Gastroesophageal sphincter (tissue), 3 donors: ENCODE measurements around the gene PTDSS2.

Experiments used
- EP300 ChIP-seq: sonication (generic); formaldehyde crosslinking; IDR thresholded peaks from one replicate; pipeline ENCODE4 v1.6.1; 2017; ENCODE audit warnings: antibody characterized with exemption, mild to moderate bottlenecking
- POLR2A ChIP-seq, 2 donors: fragments of 450-650 bp; IDR thresholded peaks; one replicate each; pipeline ENCODE4 v1.6.1; 2017; ENCODE audit warnings: antibody characterized with exemption in 2 of 2, mild to moderate bottlenecking in 2 of 2, moderate library complexity in 1 of 2
- POLR2AphosphoS5 ChIP-seq: sonication (generic); formaldehyde crosslinking; IDR thresholded peaks from one replicate; pipeline ENCODE4 v1.6.1; 2017; ENCODE audit warnings: antibody characterized with exemption
- TF ChIP-seq, protein P1 (sequence below), 4 experiments: fragments of 200-600 bp in 2 of 4; fragments of 450-650 bp in 2 of 4; sonication (generic) in 1 of 4; IDR thresholded peaks; one replicate each; pipeline ENCODE4 v1.5.1; 2017 to 2019; ENCODE audit warnings: antibody characterized with exemption in 4 of 4, mild to moderate bottlenecking in 2 of 4, moderate library complexity in 2 of 4

DNA sequence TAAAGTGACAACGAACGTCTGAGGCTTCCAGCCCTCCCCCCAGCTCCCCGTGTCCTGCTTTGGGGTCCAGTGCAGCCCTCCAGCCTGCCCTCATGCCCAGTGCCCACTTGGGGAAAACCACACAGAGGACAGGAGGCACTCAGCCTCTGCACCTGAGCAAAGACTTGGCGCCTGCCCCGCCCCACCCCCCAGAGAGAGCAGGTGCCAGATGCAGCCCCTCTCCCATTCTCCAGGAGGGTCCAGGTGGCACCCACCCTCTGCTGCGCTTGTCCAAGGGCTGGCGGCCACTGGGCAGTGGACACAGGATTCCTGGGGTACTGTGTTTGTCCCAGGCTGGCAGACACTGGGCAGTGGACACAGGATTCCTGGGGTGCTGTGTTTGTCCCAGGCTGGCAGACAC lies 41.3 kb downstream of the PTDSS2 start:
- TF ChIP-seq, protein P1, sequence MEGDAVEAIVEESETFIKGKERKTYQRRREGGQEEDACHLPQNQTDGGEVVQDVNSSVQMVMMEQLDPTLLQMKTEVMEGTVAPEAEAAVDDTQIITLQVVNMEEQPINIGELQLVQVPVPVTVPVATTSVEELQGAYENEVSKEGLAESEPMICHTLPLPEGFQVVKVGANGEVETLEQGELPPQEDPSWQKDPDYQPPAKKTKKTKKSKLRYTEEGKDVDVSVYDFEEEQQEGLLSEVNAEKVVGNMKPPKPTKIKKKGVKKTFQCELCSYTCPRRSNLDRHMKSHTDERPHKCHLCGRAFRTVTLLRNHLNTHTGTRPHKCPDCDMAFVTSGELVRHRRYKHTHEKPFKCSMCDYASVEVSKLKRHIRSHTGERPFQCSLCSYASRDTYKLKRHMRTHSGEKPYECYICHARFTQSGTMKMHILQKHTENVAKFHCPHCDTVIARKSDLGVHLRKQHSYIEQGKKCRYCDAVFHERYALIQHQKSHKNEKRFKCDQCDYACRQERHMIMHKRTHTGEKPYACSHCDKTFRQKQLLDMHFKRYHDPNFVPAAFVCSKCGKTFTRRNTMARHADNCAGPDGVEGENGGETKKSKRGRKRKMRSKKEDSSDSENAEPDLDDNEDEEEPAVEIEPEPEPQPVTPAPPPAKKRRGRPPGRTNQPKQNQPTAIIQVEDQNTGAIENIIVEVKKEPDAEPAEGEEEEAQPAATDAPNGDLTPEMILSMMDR (IDR thresholded peaks at IDR 0.05): no peak
- TF ChIP-seq EP300 (no peak), POLR2AphosphoS5 (no peak), POLR2A (IDR thresholded peaks at IDR 0.05) (no peak)
